Measurements from ENCODE around the gene KIF26B.

DNA sequence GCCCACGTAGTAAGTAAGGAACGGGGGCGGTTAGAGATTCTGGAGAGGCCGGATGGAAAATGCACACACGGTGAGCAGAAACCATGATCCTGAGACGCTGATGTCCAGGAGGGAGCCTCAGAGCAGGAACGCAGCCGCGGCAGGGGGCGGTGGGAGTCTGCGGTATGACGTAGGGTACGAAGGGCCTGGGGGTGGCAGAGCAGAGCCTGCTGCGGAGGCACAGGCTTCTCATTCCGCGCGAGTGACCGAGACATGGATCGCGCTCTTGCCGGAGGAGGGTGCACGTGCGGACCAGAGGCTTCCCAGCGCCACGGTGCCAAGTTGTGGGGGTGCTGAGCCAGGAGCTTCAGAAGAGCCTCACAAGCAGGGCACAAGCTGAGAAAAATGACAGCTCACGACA is 176.2 kb downstream of the KIF26B start:
- TF ChIP-seq, protein P1, sequence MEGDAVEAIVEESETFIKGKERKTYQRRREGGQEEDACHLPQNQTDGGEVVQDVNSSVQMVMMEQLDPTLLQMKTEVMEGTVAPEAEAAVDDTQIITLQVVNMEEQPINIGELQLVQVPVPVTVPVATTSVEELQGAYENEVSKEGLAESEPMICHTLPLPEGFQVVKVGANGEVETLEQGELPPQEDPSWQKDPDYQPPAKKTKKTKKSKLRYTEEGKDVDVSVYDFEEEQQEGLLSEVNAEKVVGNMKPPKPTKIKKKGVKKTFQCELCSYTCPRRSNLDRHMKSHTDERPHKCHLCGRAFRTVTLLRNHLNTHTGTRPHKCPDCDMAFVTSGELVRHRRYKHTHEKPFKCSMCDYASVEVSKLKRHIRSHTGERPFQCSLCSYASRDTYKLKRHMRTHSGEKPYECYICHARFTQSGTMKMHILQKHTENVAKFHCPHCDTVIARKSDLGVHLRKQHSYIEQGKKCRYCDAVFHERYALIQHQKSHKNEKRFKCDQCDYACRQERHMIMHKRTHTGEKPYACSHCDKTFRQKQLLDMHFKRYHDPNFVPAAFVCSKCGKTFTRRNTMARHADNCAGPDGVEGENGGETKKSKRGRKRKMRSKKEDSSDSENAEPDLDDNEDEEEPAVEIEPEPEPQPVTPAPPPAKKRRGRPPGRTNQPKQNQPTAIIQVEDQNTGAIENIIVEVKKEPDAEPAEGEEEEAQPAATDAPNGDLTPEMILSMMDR (IDR thresholded peaks at IDR 0.05; ENCODE audit: borderline replicate concordance, extremely low read depth, low read length, poor library complexity, severe bottlenecking): no peak
- TF ChIP-seq EZH2 (IDR thresholded peaks at IDR 0.05; ENCODE audit: borderline replicate concordance, low read depth, low read length, severe bottlenecking): no peak

Measured in DND-41 (cell line).